ENCODE results near the gene ZNF486. TPM values are rescaled to one million over a fixed set of nuclear protein-coding genes. Genes with fewer than 3 reads are reported as not detected.

ZNF486 gene
- total RNA-seq, 4 donors from 2014 or later = 4.2 to 8.9 (median 5.7) TPM

DNA sequence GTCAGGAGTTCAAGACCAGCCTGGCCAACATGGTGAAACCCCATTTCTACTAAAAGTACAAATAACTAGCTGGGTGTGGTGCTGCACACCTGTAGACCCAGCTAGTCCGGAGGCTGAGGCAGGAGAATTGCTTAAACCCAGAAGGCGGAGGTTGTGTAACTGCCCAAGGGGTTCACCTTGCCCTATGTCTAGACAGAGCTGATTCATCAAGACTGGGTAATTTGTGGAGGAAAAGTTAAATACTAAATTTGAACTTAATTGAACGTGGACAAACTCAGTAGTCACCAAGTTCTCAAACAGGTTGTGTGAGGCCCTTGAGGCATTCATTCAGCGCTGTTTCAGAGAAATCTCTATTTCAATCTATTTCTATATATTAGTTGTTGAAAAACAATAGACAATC, 13.7 kb upstream of the ZNF486 start:
- no peaks in the 10 kb centered on the region for H3K9me3 ChIP-seq
- H3K27ac ChIP-seq = no peak overlapping the region
- no peaks in the 10 kb centered on the region for H3K36me3 ChIP-seq
- no peak overlapping the region for H3K4me3 ChIP-seq
- no peak for DNase-seq (ENCODE audit: low spot score in 2 of 2)
- no peaks in the 10 kb centered on the region for H3K27me3 ChIP-seq
- no peak for TF ChIP-seq POLR2A (IDR thresholded peaks at IDR 0.05)
- TF ChIP-seq POLR2AphosphoS5 (IDR thresholded peaks at IDR 0.05) = no peak
- TF ChIP-seq EP300 (IDR thresholded peaks at IDR 0.05) = no peak
- WGBS = 91% methylated on average over 4 of the region's 4 CpGs
- H3K4me1 ChIP-seq = no peaks in the 10 kb centered on the region

DNA sequence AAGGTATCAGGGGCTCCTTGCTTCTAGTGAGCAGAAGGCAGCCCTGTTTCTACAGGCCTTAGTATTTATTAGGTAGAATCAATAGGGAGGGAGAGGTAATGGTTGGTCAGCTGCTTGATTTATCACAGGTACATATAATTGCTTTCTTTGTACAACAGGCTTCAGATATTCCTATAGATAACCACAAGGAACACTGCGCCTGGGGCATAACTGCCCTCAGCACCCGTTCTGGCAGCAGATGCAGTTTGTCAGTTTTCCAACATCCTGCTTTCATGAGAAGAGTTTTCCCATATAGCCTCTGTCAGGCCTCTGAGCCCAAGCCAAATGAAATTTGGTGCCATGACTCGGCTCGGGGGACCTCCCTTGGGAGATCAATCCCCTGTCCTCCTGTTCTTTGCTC, 12.4 kb upstream of the ZNF486 start:
- Histone ChIP-seq H3K4me1 (no peaks in the 10 kb centered on the region), H3K27ac (no peak overlapping the region), H3K36me3 (no peaks in the 10 kb centered on the region), H3K27me3 (no peaks in the 10 kb centered on the region), H3K9me3 (no peaks in the 10 kb centered on the region), H3K4me3 (no peak overlapping the region)
- TF ChIP-seq POLR2A (IDR thresholded peaks at IDR 0.05) = no peak
- no peak for TF ChIP-seq EP300 (IDR thresholded peaks at IDR 0.05)
- TF ChIP-seq, protein P1, sequence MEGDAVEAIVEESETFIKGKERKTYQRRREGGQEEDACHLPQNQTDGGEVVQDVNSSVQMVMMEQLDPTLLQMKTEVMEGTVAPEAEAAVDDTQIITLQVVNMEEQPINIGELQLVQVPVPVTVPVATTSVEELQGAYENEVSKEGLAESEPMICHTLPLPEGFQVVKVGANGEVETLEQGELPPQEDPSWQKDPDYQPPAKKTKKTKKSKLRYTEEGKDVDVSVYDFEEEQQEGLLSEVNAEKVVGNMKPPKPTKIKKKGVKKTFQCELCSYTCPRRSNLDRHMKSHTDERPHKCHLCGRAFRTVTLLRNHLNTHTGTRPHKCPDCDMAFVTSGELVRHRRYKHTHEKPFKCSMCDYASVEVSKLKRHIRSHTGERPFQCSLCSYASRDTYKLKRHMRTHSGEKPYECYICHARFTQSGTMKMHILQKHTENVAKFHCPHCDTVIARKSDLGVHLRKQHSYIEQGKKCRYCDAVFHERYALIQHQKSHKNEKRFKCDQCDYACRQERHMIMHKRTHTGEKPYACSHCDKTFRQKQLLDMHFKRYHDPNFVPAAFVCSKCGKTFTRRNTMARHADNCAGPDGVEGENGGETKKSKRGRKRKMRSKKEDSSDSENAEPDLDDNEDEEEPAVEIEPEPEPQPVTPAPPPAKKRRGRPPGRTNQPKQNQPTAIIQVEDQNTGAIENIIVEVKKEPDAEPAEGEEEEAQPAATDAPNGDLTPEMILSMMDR (IDR thresholded peaks at IDR 0.05) = no peak
- no peak for TF ChIP-seq POLR2AphosphoS5 (IDR thresholded peaks at IDR 0.05)
- no peak for DNase-seq (ENCODE audit: low spot score in 2 of 2)
- WGBS = 70% methylated on average over 4 of the region's 4 CpGs

DNA sequence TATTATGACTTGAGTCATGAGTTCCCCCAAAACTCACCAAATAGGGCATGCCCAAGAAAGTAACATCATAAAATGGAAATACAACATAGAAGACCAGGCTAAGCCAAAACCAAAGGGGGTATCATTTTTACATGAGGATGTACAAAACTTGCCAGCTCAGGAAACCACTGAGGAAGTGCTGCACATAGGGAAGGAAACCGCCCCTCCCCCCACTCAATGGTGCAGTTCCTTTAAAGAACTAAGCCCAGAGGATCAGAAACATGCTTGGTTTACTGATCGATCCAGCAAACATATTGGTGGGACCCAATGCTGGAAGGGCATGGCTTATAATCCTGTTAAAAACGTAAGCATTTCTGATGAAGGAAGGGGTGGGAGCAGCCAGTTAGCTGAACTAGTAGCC, 4.2 kb upstream of the ZNF486 start:
- DNase-seq (ENCODE audit: low spot score in 2 of 2) = no peak
- Histone ChIP-seq H3K9me3 (no peaks in the 10 kb centered on the region), H3K27me3 (no peaks in the 10 kb centered on the region), H3K36me3 (no peaks in the 10 kb centered on the region), H3K4me1 (peaks cover 6% of the 10 kb centered on the region), H3K27ac (no peak overlapping the region), H3K4me3 (no peak overlapping the region)
- TF ChIP-seq EP300 (IDR thresholded peaks at IDR 0.05) = no peak
- TF ChIP-seq, protein P1 (IDR thresholded peaks at IDR 0.05) = no peak
- TF ChIP-seq POLR2A (IDR thresholded peaks at IDR 0.05) = no peak
- no peak for TF ChIP-seq POLR2AphosphoS5 (IDR thresholded peaks at IDR 0.05)
- 79% methylated on average over 3 of the region's 3 CpGs for WGBS

DNA sequence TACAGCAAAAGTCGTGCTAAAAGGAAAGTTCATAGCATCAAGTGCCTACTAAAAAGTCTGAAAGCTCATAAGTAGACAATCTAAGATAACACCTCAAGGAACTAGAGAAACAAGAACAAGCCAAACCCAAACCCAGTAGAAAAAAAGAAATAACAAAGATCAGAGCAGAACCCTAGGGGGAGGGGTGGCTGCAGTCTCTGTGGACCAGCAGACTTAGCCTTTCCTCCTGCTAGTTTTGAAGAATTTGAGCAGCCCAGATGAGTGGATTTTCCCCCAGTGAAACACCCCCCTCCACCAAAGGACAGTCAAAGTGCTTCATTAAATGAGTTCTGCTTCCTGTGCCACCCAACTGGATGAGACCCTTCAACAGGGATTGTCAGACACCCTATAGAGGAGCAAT, 2.6 kb upstream of the ZNF486 start:
- peaks cover 11% of the 10 kb centered on the region for H3K4me1 ChIP-seq
- H3K4me3 ChIP-seq = no peak overlapping the region
- no peak overlapping the region for H3K27ac ChIP-seq
- WGBS = 93% methylated on average over 1 of the region's 1 CpG
- H3K36me3 ChIP-seq = no peaks in the 10 kb centered on the region
- TF ChIP-seq EP300 (IDR thresholded peaks at IDR 0.05) (no peak), POLR2A (IDR thresholded peaks at IDR 0.05) (no peak), POLR2AphosphoS5 (IDR thresholded peaks at IDR 0.05) (no peak)
- TF ChIP-seq, protein P1 (IDR thresholded peaks at IDR 0.05) = no peak
- DNase-seq (ENCODE audit: low spot score in 2 of 2) = no peak
- H3K27me3 ChIP-seq = no peaks in the 10 kb centered on the region
- no peaks in the 10 kb centered on the region for H3K9me3 ChIP-seq

DNA sequence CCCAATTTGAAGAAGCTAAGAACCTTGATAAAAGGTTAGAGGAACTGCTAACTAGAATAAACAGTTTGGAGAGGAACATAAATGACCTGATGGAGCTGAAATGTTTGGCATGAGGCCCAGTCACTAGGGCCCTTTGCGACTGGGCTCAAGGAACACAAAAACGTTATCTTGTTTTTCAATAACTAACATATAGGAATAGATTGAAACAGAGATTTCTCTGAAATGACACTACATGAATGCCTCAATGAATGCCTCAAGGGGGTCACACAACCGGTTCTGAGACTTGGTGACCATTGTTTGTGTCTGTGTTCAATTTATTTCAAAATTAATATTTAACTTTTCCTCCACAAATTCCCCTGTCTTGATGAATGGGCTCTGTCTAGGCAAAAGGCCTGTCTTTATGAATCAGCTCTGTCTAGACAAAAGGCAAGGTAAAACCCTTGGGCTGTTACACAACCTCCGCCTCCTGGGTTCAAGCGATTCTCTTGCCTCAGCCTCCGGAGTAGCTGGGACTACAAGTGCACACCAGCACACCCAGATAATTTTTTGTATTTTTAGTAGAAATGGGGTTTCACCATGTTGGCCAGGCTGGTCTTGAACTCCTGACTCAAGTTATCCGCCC, 932 bp upstream of the ZNF486 start:
- no peak overlapping the region for H3K27ac ChIP-seq

More for the DNA sequence above, 932 bp upstream of the ZNF486 start:
- 74% methylated on average over 7 of the region's 7 CpGs for WGBS
- H3K9me3 ChIP-seq = no peaks in the 10 kb centered on the region
- TF ChIP-seq POLR2A (IDR thresholded peaks at IDR 0.05) = no peak
- TF ChIP-seq, protein P1 (IDR thresholded peaks at IDR 0.05) = no peak
- H3K4me1 ChIP-seq = peaks cover 11% of the 10 kb centered on the region
- no peaks in the 10 kb centered on the region for H3K27me3 ChIP-seq
- no peaks in the 10 kb centered on the region for H3K36me3 ChIP-seq
- no peak overlapping the region for H3K4me3 ChIP-seq
- DNase-seq (ENCODE audit: low spot score in 2 of 2) = no peak
